Measurements from ENCODE around the gene OSBPL3.

DNA sequence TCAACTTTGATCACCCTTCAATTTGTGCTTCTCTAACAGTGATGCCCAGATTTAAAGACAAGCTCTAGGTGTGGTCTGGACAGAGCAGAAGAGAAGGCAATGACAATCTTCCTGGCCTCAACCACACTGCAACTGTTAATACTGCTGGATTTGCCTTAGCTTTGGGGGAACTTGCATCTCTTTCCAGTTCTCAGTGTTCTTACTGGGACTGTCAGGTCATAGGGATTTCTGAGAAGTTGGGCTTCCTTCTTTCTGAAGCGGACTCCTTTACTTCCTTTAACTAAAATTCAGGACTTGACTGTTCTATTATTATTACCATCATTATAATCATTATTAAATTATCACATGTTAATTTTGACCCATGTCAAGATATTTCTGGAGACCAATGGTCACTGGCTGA is 80.8 kb downstream of the OSBPL3 start:
- TF ChIP-seq, protein P1, sequence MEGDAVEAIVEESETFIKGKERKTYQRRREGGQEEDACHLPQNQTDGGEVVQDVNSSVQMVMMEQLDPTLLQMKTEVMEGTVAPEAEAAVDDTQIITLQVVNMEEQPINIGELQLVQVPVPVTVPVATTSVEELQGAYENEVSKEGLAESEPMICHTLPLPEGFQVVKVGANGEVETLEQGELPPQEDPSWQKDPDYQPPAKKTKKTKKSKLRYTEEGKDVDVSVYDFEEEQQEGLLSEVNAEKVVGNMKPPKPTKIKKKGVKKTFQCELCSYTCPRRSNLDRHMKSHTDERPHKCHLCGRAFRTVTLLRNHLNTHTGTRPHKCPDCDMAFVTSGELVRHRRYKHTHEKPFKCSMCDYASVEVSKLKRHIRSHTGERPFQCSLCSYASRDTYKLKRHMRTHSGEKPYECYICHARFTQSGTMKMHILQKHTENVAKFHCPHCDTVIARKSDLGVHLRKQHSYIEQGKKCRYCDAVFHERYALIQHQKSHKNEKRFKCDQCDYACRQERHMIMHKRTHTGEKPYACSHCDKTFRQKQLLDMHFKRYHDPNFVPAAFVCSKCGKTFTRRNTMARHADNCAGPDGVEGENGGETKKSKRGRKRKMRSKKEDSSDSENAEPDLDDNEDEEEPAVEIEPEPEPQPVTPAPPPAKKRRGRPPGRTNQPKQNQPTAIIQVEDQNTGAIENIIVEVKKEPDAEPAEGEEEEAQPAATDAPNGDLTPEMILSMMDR (IDR thresholded peaks at IDR 0.05): no peak
- TF ChIP-seq EP300 (IDR thresholded peaks at IDR 0.05) (no peak), POLR2AphosphoS5 (IDR thresholded peaks at IDR 0.05) (no peak), POLR2A (IDR thresholded peaks at IDR 0.05) (no peak)
